PFSK-1 (cell line): ENCODE results near the gene MCRIP1.

Experiments used
- FOXP2 ChIP-seq: optimal IDR thresholded peaks from 2 replicates; pipeline ENCODE3; 2011; ENCODE audit warnings: borderline replicate concordance, control low read depth, inconsistent platforms; ENCODE audit not compliant: insufficient read depth; ENCODE audit errors: extremely low read length, extremely low read depth
- POLR2AphosphoS5 ChIP-seq: IDR thresholded peaks from 2 replicates; pipeline ENCODE4 v1.6.1; 2012; ENCODE audit warnings: low read depth, mild to moderate bottlenecking, control low read depth, low read length, moderate library complexity
- REST ChIP-seq, 2 experiments: IDR thresholded peaks; 2 replicates each; pipeline versions ENCODE4 v1.6.1 to v1.8.0; 2011 to 2012; ENCODE audit warnings: low read depth in 2 of 2, low read length in 2 of 2, control low read depth in 1 of 2, inconsistent platforms in 1 of 2, mild to moderate bottlenecking in 1 of 2, moderate library complexity in 1 of 2; ENCODE audit not compliant: insufficient read depth in 1 of 2
- SIN3A ChIP-seq: IDR thresholded peaks from 2 replicates; pipeline ENCODE4 v1.6.1; 2012; ENCODE audit warnings: mild to moderate bottlenecking, low read length, moderate library complexity, borderline replicate concordance; ENCODE audit not compliant: insufficient read depth
- TAF1 ChIP-seq: IDR thresholded peaks from 2 replicates; pipeline ENCODE4 v1.6.1; 2012; ENCODE audit warnings: low read length, control low read depth, borderline replicate concordance; ENCODE audit not compliant: insufficient read depth

Gene MCRIP1

DNA sequence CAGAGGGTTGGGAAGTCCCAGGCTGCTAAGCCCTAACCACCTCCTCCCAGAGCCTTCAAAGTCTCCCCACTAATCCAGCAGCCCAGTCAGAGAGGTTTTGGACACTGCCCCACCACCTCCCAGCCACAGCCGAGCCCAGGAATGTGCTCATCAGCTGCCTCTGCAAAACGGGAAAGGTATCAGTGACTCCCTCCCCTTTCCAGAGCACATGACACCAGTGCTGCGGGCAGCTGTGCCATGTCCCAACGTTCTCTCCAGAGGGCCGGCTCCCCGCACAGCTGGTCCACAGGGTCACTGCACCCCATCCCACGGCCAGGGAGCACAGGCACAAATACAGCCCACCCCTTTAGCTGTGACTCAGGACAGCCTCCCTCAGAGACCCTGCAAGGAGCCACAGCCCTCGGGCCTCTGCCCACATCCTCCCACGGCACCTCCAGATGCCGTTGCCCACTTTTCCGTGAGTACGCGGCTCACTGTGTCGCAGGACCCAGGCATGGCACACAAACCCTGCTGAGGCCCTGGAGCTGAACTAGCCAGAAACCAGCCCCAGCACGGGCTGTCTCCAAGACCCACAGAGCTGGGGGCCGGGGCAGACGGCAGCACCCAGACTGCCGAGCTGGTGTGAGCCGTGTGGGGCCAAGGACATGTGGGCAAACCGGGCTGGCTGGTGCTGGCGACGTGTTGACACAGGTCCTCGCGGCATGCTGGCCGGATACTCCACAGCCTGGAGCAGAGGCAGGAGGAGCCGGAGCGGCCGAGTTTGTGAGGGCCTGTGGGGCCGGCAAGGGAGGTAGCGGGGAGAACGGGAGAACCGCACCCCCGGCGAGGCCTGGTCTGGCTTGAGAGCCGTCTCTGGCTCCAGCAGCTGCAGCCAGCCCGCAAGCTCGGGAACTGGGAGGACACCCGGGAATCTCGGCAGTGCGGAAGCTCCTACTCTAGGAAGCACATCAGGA is 8.0 kb upstream of the MCRIP1 start:
- TF ChIP-seq POLR2AphosphoS5: peak; percentile 4; the same call in 1 of the 2 replicates
- TF ChIP-seq REST (IDR thresholded peaks at IDR 0.05; ENCODE audit: insufficient read depth in 1 of 2, low read depth in 2 of 2, low read length in 2 of 2): no peak

GRCh38 chr17:81839301-81839700 is 6.2 kb upstream of the MCRIP1 start:
- no peak for TF ChIP-seq FOXP2
- TF ChIP-seq SIN3A: no peak
- TF ChIP-seq REST (IDR thresholded peaks at IDR 0.05; ENCODE audit: insufficient read depth in 1 of 2, low read depth in 2 of 2, low read length in 2 of 2): no peak
- TF ChIP-seq POLR2AphosphoS5: no peak
- TF ChIP-seq TAF1: no peak

DNA sequence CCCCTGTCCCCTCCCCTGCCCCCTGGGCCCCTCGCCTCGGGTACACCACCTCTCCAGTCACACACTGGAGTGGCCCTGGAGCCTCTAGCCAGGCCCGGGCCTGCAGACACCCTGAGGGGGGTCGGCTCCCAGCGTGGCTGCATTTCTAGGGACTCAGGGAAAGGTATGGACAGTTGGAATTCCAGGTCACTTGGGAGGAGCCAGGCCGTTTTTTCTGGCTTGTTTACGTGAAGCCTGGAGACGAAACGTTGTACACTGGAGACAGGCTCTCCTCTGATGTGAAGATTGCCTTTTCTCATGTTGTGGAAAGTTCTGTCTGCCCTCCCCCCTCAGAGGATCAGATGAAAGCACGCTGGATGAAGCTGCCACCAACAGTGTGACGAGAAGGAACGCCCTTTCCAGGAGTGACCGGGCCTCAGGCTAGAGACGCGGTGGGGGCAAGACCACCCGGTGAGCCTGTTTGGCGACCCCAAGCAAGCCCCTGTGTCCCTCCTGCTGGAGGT is 5.7 kb upstream of the MCRIP1 start:
- TF ChIP-seq REST (IDR thresholded peaks at IDR 0.05; ENCODE audit: insufficient read depth in 1 of 2, low read depth in 2 of 2, low read length in 2 of 2) (no peak), SIN3A (no peak), FOXP2 (no peak), POLR2AphosphoS5 (no peak), TAF1 (no peak)

GRCh38 chr17:81837641-81838040 is 4.5 kb upstream of the MCRIP1 start:
- TF ChIP-seq FOXP2 (no peak), TAF1 (no peak), POLR2AphosphoS5 (no peak), SIN3A (no peak), REST (IDR thresholded peaks at IDR 0.05; ENCODE audit: insufficient read depth in 1 of 2, low read depth in 2 of 2, low read length in 2 of 2) (no peak)

DNA sequence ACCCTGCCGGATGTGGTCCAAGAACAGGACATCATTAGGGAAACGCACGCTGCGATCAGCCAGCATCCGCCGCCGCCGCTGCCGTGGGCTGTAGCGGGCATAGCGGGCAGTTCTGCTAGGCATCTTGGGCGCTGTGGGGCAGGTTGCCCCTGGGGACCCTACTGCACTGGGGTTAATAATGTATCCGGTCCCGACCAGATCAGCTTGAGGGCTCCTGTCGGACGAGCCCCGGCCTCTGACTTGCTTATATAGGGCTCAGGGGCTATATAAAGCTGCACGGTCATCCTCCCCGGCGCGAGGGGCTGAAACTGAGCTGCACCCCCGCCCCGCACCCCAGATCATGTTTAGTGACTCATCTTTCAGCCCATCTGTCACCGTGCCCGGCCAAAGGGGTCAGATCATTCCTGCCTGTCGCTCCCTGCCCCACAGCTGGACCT is 1.8 kb upstream of the MCRIP1 start, which contains the start of gene PPP1R27:
TSS of gene PPP1R27 (minus strand) at position 220 of the 437 bp plus-strand sequence. CDS start at position 123, 97 bp downstream.
- TF ChIP-seq FOXP2: no peak
- TF ChIP-seq REST (IDR thresholded peaks at IDR 0.05; ENCODE audit: insufficient read depth in 1 of 2, low read depth in 2 of 2, low read length in 2 of 2): no peak
- no peak for TF ChIP-seq TAF1
- TF ChIP-seq POLR2AphosphoS5: no peak
- no peak for TF ChIP-seq SIN3A
